HCT116 (cell line): ENCODE results near the gene SLC6A6.

Experiments
- POLR2A ChIP-seq: IDR thresholded peaks from 2 replicates; pipeline ENCODE4 v1.7.0; 2011; ENCODE audit warnings: borderline replicate concordance; ENCODE audit not compliant: insufficient read depth, insufficient read length; ENCODE audit errors: extremely low read depth
- SP1 ChIP-seq: IDR thresholded peaks from 2 replicates; pipeline ENCODE4 v1.6.1; 2012; ENCODE audit warnings: low read depth
- TCF7L2 ChIP-seq: IDR thresholded peaks from 2 replicates; pipeline ENCODE4 v1.7.0; 2011; ENCODE audit warnings: borderline replicate concordance, inconsistent platforms; ENCODE audit not compliant: insufficient read depth, insufficient read length; ENCODE audit errors: extremely low read depth
- TF ChIP-seq, protein P1 (sequence below), 3 experiments: fragments of 200-600 bp in 1 of 3; sonication (generic) in 1 of 3; IDR thresholded peaks in 2 of 3; conservative IDR thresholded peaks in 1 of 3; 2 replicates each; pipeline ENCODE4 v1.5.1; 2012 to 2017; ENCODE audit warnings: low read depth in 2 of 3, low read length in 2 of 3, antibody characterized with exemption in 1 of 3, borderline replicate concordance in 1 of 3, control low read depth in 1 of 3, mild to moderate bottlenecking in 1 of 3, mixed read lengths in 1 of 3, mixed run types in 1 of 3, moderate library complexity in 1 of 3; ENCODE audit not compliant: insufficient read depth in 1 of 3

DNA sequence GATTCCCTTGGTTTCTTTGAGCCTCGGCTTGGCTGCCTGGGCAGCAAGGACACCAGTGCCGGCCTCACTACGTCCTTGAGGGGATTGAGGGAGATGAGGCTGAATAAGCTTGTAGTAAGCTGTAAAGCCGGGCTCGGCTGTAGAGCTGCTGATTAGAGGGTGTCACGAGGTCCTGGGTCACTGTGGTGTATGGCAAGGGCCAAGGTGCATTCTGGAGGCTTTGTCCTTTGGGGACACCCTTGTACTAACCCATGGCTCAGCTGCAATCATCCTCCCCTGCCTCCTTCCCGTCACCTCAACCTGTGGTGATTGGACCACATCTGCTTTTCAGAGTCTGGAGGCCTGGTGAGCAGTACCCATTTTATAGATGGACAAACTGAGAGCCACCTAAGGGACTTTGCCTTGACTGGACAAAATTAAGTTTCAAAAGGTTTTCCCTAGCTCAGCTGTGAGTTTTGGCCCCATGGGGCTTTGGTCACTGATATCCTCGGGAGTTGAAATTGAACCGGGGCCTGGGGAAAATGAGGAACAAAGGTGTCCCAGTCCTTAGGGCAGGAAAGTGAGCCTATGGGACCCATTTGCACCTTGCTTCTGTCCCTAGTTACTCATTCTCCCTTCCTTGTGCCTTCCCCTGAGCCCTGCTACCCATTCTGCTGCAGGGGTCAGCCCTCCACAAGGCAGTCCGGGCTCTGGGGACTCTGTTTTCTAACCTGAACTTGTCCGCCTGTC is 2.4 kb downstream of the SLC6A6 start:
- TF ChIP-seq POLR2A (no peak), TCF7L2 (no peak), SP1 (no peak)
- TF ChIP-seq, protein P1, sequence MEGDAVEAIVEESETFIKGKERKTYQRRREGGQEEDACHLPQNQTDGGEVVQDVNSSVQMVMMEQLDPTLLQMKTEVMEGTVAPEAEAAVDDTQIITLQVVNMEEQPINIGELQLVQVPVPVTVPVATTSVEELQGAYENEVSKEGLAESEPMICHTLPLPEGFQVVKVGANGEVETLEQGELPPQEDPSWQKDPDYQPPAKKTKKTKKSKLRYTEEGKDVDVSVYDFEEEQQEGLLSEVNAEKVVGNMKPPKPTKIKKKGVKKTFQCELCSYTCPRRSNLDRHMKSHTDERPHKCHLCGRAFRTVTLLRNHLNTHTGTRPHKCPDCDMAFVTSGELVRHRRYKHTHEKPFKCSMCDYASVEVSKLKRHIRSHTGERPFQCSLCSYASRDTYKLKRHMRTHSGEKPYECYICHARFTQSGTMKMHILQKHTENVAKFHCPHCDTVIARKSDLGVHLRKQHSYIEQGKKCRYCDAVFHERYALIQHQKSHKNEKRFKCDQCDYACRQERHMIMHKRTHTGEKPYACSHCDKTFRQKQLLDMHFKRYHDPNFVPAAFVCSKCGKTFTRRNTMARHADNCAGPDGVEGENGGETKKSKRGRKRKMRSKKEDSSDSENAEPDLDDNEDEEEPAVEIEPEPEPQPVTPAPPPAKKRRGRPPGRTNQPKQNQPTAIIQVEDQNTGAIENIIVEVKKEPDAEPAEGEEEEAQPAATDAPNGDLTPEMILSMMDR (IDR thresholded peaks at IDR 0.05 in 2 of 3, conservative IDR thresholded peaks at IDR 0.05 in 1 of 3; ENCODE audit: borderline replicate concordance in 1 of 3, insufficient read depth in 1 of 3, low read depth in 2 of 3, low read length in 2 of 3) = no peak
